ENCODE results near the gene POMT2.
"Not testable (repeated sequence)": the region's sequence is repeated elsewhere in the genome, so short reads cannot be mapped to it uniquely, and the experiment has no call there.

Gene POMT2

GRCh38 chr14:77299771-77300170 lies 20.9 kb downstream of the POMT2 start:
- no peak for DNase-seq

- DNase-seq: no peak
Measured at GRCh38 chr14:77296906-77297305, 23.8 kb downstream of the POMT2 start.

GRCh38 chr14:77296155-77296554 lies 24.5 kb downstream of the POMT2 start:
- no peak for DNase-seq

DNA sequence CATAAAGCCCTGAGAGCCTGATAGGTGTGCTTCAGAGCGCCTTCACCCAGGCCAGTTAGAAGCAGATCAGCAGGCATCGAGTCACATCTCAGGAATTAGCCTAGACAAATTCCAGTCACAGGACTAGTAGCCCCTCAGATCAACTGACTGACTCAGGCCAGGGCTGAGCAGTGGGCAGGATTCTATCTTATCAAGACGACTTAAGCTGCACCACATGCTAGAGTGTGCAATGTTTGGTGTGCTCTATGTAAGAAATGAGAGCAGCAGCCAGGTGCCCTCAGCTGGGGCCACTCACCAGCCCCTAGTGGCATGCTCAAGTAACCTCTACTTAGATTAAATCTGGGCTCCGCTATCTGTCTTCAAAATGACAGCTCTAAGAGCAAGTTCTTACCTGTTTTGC lies 30.0 kb downstream of the POMT2 start:
- DNase-seq: no peak

DNA sequence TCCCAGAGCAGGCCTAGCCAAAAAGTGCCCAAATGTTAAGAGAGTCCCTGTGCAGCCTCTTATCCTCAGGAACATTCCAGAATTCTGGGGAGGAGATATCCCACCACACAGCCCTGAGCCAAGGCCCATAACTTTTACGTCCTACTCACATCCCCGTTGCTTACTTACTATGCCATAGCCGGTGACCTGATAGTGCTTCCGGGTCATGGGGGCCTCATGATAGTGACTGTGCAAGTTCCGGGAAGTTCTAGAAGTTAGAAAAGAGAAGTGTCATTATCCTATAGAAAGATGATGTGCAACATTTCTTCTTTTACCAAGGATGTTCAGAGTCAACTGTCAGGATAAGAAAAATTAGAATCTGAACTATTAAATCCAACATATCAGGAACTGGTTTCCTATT lies 34.1 kb downstream of the POMT2 start:
- DNase-seq: no peak

- no peak for DNase-seq
Measured at GRCh38 chr14:77284466-77284865, 36.2 kb downstream of the POMT2 start.

DNA sequence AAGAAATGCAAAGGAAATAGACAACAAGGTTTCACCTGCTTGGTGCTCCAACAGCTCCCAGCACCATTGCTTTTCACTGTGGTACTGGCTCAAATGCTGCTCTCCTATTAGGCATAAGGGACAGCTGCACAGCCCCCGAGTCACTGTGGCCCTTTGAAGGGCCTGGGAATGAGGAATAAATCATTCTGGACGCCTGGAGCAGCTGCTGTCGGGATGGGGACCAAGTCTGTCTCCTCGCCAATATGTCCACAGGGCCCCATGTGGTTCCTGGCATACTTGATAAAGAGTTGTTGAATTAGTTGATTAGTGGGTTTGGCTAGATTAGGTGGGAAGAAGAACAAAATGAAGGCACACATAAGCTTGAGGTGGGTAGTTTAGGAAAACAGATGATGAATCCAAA lies 36.6 kb downstream of the POMT2 start:
- DNase-seq: no peak

- no peak for DNase-seq
Measured at GRCh38 chr14:77281852-77282410, 38.8 kb downstream of the POMT2 start.

- DNase-seq: not testable (repeated sequence)
Measured at GRCh38 chr14:77280921-77281320, 39.8 kb downstream of the POMT2 start.

DNA sequence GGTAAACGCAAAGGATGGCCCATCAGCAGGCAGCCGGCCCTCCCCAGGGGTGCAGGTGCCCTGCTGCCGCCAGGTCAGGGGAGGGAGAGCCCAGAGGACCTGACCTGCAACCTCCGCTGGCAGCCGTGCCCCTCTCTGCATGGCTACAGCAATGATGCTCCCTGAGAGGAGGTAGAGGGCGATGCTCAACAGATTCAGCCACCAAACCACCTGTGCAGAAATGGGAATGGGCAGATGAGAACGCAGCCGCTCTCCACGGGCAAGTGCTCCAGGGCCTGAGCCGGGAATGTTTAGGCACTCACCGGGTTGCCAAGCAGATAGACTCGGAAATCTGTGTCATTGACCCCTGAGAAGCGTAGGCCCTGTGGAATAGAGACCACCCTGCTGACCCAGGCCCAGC lies 41.0 kb downstream of the POMT2 start:
- DNase-seq: no peak

DNA sequence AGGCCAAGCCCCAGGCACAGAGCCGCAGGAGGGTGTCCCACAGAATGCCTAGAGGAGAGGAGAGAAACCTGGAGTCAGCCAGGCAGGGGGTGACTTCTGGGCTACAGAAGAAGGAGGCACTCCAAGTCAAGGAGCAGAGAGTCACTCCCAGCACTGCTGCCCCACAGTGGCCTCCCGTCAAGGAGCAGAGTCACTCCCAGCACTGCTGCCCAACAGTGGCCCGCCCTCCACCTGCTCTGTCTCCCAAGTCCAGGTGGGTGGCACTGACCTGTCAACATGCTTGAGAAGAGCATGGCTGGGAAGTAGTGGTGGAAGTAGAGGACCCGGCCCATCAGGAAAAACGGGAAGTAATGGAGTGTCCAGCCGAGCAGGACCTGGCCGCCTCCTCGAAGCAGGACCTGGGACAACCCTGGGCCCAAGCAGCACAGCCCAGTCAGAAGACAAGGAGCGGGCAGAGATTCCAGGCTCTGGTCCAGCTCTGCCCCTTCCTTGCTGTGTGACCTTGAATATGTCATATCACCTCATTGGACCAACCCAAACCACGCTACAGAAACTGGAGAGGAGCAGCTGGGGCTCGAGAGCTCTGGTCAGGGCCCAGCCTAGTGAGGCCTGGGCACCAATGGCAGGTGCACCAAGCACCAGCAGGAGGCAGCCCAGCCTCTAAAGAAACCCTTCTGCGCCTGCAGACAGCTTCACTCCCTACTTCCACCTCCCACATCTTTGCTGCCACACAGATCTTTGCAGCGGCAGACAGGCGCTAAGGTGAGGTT lies 42.0 kb downstream of the POMT2 start:
- DNase-seq: peak; percentile 8

DNA sequence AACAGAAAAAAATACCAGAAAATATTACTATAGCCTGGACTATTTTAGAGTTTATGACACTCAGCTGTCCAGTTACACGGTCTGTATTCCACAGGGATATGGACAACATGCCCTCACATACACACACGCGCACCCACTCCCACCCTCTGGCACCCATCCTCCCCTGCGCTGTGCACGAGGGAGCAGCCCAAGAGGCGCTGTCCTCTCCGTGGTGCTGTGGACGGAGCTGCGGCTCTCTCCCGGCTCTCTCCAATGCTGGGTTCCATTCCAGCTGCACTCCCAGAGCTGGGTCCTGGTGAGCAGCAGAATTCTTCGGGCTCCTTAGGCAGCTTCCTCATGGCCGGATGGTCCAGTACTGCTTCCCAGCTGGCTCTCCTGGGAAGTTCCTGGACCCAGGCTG lies 43.7 kb downstream of the POMT2 start:
- DNase-seq: no peak

DNA sequence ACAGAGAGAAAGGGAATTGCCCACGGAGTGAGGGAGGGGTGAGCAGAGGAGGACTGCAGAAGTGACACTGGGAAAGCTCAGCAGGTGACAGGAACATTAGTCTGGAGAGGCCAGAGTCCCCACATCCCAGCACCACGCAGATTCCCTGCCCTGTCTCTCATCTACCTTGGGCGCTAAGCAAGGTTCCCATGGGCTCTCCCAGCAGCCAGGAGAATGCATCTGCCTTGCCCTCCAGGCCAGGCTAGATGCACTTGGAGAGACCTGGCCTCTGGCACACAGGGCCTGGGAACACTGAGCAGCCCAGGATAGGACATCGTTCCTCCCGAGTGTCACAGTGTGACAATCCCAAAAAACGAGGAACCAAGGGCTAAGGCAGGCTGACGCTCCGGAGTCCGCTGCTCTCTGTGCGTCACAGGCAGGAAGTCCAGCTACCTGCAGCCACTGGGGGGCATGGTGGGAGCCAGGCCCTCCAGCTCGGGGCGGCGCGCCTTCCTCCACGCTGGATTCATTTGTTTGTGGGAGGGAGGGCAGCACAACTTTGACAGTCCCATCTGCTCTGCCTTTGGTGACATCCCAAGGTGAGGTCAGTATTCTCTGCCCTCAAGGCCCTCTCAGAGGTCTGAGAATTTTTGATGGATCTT lies 44.3 kb downstream of the POMT2 start:
- DNase-seq: no peak

GRCh38 chr14:77275601-77276017 lies 45.1 kb downstream of the POMT2 start:
- no peak for DNase-seq

DNA sequence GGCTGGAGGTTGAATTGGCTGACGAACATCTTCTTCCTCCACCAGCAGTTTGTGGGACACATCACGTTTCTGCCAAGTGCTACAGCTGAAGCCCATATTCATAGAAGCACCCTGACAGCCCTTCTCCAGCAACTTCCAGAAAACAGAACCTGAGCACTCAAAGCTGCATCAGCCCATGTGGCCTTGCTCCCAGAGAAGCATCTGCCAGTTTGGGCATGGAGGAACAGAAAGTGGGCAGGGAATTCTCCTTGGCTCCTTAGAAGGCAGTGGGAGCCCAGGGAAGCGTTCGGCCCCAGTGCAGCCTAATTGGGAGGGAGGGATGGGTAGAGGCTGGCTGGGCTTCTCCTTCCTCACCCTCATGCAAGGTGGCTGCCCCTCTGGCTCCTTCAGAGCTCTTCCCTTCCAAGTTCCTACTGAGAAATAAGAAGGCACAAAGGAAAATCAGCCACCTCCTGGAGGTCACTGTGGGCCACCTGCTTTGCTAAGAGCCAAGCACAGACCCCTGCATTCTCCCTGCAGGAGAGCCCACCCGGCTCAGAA lies 45.6 kb downstream of the POMT2 start:
- no peak for DNase-seq

DNA sequence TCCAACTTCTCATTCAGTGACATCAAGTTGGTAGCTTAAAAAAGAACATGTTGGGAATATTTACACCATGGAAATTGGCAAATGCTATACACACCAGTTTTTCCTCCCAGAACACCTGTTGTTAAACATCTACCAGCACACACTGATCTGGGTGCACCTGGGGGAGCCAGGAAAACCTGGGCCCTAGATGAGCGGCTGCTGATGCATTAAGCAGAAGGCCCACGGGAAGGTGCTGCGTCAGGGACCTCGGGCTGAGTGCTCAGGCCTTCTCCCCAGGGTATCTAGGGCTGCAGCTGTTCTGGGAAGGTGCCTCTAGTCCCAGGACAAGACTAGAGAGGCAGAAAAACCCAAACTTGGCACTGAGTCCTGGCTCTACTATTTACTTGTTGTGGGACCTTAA lies 46.9 kb downstream of the POMT2 start:
- no peak for DNase-seq

- DNase-seq: no peak
Measured at GRCh38 chr14:77272261-77272660, 48.4 kb downstream of the POMT2 start.

GRCh38 chr14:77271113-77271710 lies 49.5 kb downstream of the POMT2 start, which contains the start of gene NGB:
Gene NGB, minus strand, starts transcription at chr14:77271206. Its CDS starts 269 bp downstream, at chr14:77270937.
- DNase-seq: peak; percentile 38

DNA sequence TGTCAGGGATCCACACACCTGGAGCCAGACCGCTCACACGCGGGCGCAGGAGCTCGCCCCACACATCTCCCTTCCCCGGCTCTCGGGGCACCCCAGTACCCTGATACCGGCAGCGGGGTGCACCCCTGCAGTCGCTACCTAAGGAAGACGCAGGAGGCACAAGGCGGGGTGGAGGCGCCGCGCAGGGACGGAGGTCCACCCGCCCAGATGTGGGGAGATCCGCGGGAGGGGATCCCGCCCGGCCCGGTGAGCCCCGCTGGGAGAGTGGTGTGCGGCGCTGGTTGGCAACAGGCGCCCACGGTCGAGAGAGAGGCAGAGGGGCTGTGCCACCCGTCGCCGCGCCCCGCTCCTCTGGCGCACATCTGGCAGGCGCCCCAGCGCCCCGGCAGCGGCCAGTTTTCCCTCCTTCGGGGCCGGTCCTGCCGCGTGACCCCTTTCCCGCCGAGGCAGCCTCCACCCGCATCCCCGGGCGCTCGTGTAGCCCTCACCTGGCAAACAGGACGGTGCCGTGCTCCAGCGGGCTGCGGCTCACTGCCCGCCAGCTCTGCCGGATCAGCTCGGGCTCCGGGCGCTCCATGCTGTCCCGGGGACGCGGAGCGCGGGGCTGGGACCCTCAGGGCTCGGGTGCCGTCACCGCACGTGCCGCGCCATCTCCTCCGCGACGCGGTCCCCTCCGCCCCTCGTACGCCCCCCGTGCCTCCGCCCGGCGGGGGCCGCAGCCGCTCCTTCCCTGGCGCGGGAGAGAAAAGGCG lies 50.1 kb downstream of the POMT2 start:
- DNase-seq: peak; percentile 53

GRCh38 chr14:77268989-77269600 lies 51.6 kb downstream of the POMT2 start:
- peak; percentile 74 for DNase-seq

GRCh38 chr14:77267937-77268699 lies 52.6 kb downstream of the POMT2 start:
- no peak for DNase-seq

GRCh38 chr14:77266336-77266735 lies 54.3 kb downstream of the POMT2 start:
- no peak for DNase-seq

Measured in DMS53 (cell line).